OCI-LY7 (cell line): Measurements from ENCODE around the gene FAM163B.

Source experiments
- EZH2phosphoT487 ChIP-seq: fragments of 200-600 bp; sonication (generic); IDR thresholded peaks from 2 replicates; pipeline ENCODE4 v1.6.1; 2018; ENCODE audit warnings: low read depth, borderline replicate concordance, mild to moderate bottlenecking, mixed run types, antibody characterized with exemption, low read length, moderate library complexity, mixed read lengths
- TF ChIP-seq, protein P1 (sequence below): fragments of 200-600 bp; sonication (generic); conservative IDR thresholded peaks from 2 replicates; pipeline ENCODE4 v1.5.1; 2014; ENCODE audit warnings: mild to moderate bottlenecking, antibody characterized with exemption, low read length, moderate library complexity, mixed read lengths

- TF ChIP-seq, protein P1, sequence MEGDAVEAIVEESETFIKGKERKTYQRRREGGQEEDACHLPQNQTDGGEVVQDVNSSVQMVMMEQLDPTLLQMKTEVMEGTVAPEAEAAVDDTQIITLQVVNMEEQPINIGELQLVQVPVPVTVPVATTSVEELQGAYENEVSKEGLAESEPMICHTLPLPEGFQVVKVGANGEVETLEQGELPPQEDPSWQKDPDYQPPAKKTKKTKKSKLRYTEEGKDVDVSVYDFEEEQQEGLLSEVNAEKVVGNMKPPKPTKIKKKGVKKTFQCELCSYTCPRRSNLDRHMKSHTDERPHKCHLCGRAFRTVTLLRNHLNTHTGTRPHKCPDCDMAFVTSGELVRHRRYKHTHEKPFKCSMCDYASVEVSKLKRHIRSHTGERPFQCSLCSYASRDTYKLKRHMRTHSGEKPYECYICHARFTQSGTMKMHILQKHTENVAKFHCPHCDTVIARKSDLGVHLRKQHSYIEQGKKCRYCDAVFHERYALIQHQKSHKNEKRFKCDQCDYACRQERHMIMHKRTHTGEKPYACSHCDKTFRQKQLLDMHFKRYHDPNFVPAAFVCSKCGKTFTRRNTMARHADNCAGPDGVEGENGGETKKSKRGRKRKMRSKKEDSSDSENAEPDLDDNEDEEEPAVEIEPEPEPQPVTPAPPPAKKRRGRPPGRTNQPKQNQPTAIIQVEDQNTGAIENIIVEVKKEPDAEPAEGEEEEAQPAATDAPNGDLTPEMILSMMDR = no peak
- no peak for TF ChIP-seq EZH2phosphoT487
These were observed 34.2 kb upstream of the FAM163B start for GRCh38 chr9:133643362-133643755.
